A549 (cell line): ENCODE measurements around the gene LMO1. TPM values are rescaled to one million over a fixed set of nuclear protein-coding genes. Genes with fewer than 3 reads are reported as not detected.

Experiments used
- ATAC-seq, 2 experiments: fragments of 200-7000 bp in 1 of 2; fragments of >200 bp in 1 of 2; cut with Nextera tagmentation in 1 of 2; cut with Tn5 transposase in 1 of 2; 3 replicates each; pipeline versions ENCODE4 v1.8.0 to v1.9.1; 2018 to 2020; ENCODE audit warnings: mild to moderate bottlenecking in 1 of 2, moderate library complexity in 1 of 2
- CTCF ChIA-PET: fragments of 300-600 bp; sonication (Branson Sonifier 250); formaldehyde crosslinking; extraction: SDS; loops from one replicate; lab custom pipeline; 2021; ENCODE audit warnings: antibody characterized with exemption, inconsistent platforms; lab: Yijun Ruan, JAX
- POLR2A ChIA-PET: fragments of 350-600 bp; formaldehyde crosslinking; extraction: SDS; loops from one replicate; lab custom pipeline; 2021; ENCODE audit warnings: antibody characterized with exemption, inconsistent platforms; lab: Yijun Ruan, JAX
- DNase-seq, 2 experiments: peaks; one replicate each; pipeline versions ENCODE4 v3.0.0 to v3.0.0-alpha.2; 2011 to 2016; ENCODE audit warnings: low read depth in 1 of 2, low spot score in 1 of 2
- FAIRE-seq: peaks from 2 replicates; lab custom pipeline; 2011; peaks lifted over from hg19 to GRCh38; lab: Jason Lieb, UNC
- H3K27ac ChIP-seq, 2 experiments: fragments of >200 bp; sonication (Bioruptor Twin); formaldehyde crosslinking; 3 replicates each; pipeline ENCODE4 v1.5.1; 2016 to 2017
- H3K4me1 ChIP-seq: fragments of >200 bp; sonication (Bioruptor Twin); formaldehyde crosslinking; 3 replicates; pipeline ENCODE4 v1.6.1; 2016
- H3K4me2 ChIP-seq: fragments of >200 bp; sonication (Bioruptor Twin); formaldehyde crosslinking; 3 replicates; pipeline ENCODE4 v1.6.1; 2016
- H3K4me3 ChIP-seq: fragments of >200 bp; sonication (Bioruptor Twin); formaldehyde crosslinking; 3 replicates; pipeline ENCODE4 v1.5.1; 2016
- H3K9me3 ChIP-seq: fragments of >200 bp; sonication (Bioruptor Twin); formaldehyde crosslinking; 3 replicates; pipeline ENCODE4 v1.6.1; 2016
- BHLHE40 ChIP-seq: IDR thresholded peaks from 2 replicates; pipeline ENCODE4 v1.6.1; 2012; ENCODE audit warnings: low read depth, low read length, inconsistent platforms
- CEBPB ChIP-seq, 2 experiments: fragments of >200 bp in 1 of 2; sonication (Bioruptor Twin) in 1 of 2; formaldehyde crosslinking in 1 of 2; IDR thresholded peaks; 2 replicates each; pipeline ENCODE4 v1.6.1; 2012 to 2016
- CHD4 ChIP-seq: fragments of 200-600 bp; sonication (generic); IDR thresholded peaks from 2 replicates; pipeline ENCODE4 v1.6.1; 2016; ENCODE audit warnings: antibody characterized with exemption, mild to moderate bottlenecking, borderline replicate concordance
- EHMT2 ChIP-seq: fragments of 200-600 bp; sonication (generic); IDR thresholded peaks from 2 replicates; pipeline ENCODE4 v1.6.1; 2016; ENCODE audit warnings: antibody characterized with exemption, low read depth, mild to moderate bottlenecking, moderate library complexity
- EP300 ChIP-seq, 2 experiments: fragments of >200 bp; sonication (Bioruptor Twin); formaldehyde crosslinking; IDR thresholded peaks; 2 replicates in 1 of 2; 3 replicates in 1 of 2; pipeline ENCODE4 v1.6.1; 2016 to 2017
- HEYL ChIP-seq: fragments of 250-450 bp; sonication (Bioruptor Pico); IDR thresholded peaks from 2 replicates; pipeline ENCODE4 v1.8.0; 2021; ENCODE audit warnings: mild to moderate bottlenecking, moderate library complexity
- HOXB5 ChIP-seq: fragments of 250-450 bp; sonication (Bioruptor Pico); IDR thresholded peaks from 2 replicates; pipeline ENCODE4 v1.5.0; 2020; ENCODE audit warnings: mild to moderate bottlenecking, moderate library complexity
- JUNB ChIP-seq: fragments of >200 bp; sonication (Bioruptor Twin); formaldehyde crosslinking; IDR thresholded peaks from 2 replicates; pipeline ENCODE4 v1.6.1; 2016
- NFE2L2 ChIP-seq: fragments of 150-350 bp; conservative IDR thresholded peaks from 2 replicates; pipeline ENCODE4 v1.6.1; 2014; ENCODE audit warnings: low read length
- POLR2A ChIP-seq: IDR thresholded peaks from 2 replicates; pipeline ENCODE4 v1.6.1; 2012; ENCODE audit warnings: mild to moderate bottlenecking, low read length
- POLR2AphosphoS2 ChIP-seq: conservative IDR thresholded peaks from 2 replicates; pipeline ENCODE4 v1.6.1; 2012; ENCODE audit warnings: low read length, improper control_type of control experiment, inconsistent platforms
- RAD21 ChIP-seq, 2 experiments: fragments of >200 bp in 1 of 2; sonication (Bioruptor Twin) in 1 of 2; formaldehyde crosslinking in 1 of 2; IDR thresholded peaks in 1 of 2; conservative IDR thresholded peaks in 1 of 2; 2 replicates in 1 of 2; 3 replicates in 1 of 2; pipeline ENCODE4 v1.6.1; 2012 to 2018; ENCODE audit warnings: inconsistent platforms in 1 of 2
- TP53 ChIP-seq: fragments of 250-450 bp; sonication (Bioruptor Pico); IDR thresholded peaks from 2 replicates; pipeline ENCODE4 v1.5.0; 2021; ENCODE audit warnings: mild to moderate bottlenecking, moderate library complexity
- WGBS: methylation state at CpG from one replicate; pipeline ENCODE4 v1.1.6; 2017; ENCODE audit errors: missing lambda C conversion rate; 5-methylcytosine and 5-hydroxymethylcytosine counted together
- polyA plus RNA-seq, 4 experiments: library from polyadenylated mRNA; depleted of rRNA in 3 of 4; stranded (reverse); fragments of >200 nt; fragmentation: RNase III in 1 of 4; extraction: RNeasy Plus Mini Kit Qiagen cat#74134 plus additional on column Dnase treatment in 1 of 4; gene quantifications; 2 replicates in 3 of 4; 3 replicates in 1 of 4; pipeline ENCODE4 v1.2.3, GENCODE V29; 2011 to 2017
- TF ChIP-seq, protein P1 (sequence below): fragments of 450-650 bp; IDR thresholded peaks from 2 replicates; pipeline ENCODE4 v1.6.1; 2014; ENCODE audit warnings: antibody characterized with exemption
- TF ChIP-seq, protein P2 (sequence below): fragments of 150-350 bp; IDR thresholded peaks from 2 replicates; pipeline ENCODE4 v1.6.1; 2014; ENCODE audit warnings: low read depth, mild to moderate bottlenecking, low read length
- TF ChIP-seq, protein P3 (sequence below): fragments of 200-600 bp; sonication (generic); IDR thresholded peaks from 2 replicates; pipeline ENCODE4 v1.6.1; 2016; ENCODE audit warnings: antibody characterized with exemption, mild to moderate bottlenecking, moderate library complexity
- TF ChIP-seq, protein P4 (sequence below): fragments of >200 bp; sonication (Bioruptor Twin); formaldehyde crosslinking; IDR thresholded peaks from 2 replicates; pipeline ENCODE4 v1.6.1; 2016
- TF ChIP-seq, protein P5 (sequence below): fragments of 250-450 bp; sonication (Bioruptor Pico); IDR thresholded peaks from 2 replicates; pipeline ENCODE4 v1.5.0; 2021; ENCODE audit warnings: mild to moderate bottlenecking, moderate library complexity, borderline replicate concordance

LMO1 gene
- polyA plus RNA-seq, 2 of the 4 experiments (the other 2 are of a cell fraction), result 0.18 to 2.7 TPM

DNA sequence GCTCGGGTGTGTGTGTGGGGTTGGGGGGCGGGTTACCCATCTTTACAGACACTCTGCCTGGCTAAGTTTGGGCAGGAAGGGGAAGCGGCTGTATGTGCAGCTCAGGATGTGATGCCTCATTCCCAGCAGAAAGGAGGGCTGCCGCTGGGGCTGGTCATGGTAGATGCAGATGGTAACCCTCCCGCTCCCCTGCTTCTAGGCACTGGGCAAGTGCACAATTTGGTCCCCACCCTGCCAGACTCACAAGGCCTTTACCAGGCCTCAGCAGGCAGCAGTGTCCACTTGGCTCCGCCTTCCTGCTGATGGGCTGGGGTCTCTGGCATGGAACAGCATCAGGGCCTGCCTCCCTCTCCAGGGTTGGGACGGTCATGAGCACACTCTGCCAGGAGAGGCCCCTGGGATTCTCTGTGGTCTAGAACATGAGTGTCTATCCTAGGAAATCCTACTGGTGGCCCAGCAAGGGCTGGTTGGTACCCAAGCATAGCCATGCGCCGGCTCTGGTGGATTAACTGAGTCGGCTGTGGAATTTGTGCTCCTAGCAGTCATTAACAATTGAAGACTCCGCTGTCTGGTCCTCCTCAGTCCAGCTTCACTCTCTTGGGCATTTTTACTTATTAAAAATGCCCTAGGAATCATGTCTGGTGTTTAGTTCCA is 4.2 kb downstream of the LMO1 start:
- no peak for FAIRE-seq
- Histone ChIP-seq H3K4me3 (no peak overlapping the region), H3K9me3 (no peaks in the 10 kb centered on the region), H3K27ac (no peak overlapping the region), H3K4me1 (peaks cover 4% of the 10 kb centered on the region; the same call in 1 of the 3 replicates), H3K4me2 (no peak overlapping the region)
- ChIA-PET CTCF (interaction anchor here (1.2 to 16.5 kb wide), 2 partner anchors 35 to 65 kb away, joined by 3 to 424 read pairs; no protein-coding TSS in a partner anchor), POLR2A (no interaction called here)
- no peak for ATAC-seq
- TF ChIP-seq BHLHE40 (no peak), TP53 (CRISPR knock-in tag) (no peak), EP300 (IDR thresholded peaks at IDR 0.05) (no peak), EHMT2 (no peak), RAD21 (conservative IDR thresholded peaks at IDR 0.05 in 1 of 2, IDR thresholded peaks at IDR 0.05 in 1 of 2) (no peak), NFE2L2 (no peak)
- TF ChIP-seq, protein P1, sequence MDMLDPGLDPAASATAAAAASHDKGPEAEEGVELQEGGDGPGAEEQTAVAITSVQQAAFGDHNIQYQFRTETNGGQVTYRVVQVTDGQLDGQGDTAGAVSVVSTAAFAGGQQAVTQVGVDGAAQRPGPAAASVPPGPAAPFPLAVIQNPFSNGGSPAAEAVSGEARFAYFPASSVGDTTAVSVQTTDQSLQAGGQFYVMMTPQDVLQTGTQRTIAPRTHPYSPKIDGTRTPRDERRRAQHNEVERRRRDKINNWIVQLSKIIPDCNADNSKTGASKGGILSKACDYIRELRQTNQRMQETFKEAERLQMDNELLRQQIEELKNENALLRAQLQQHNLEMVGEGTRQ, result no peak
- TF ChIP-seq, protein P2, sequence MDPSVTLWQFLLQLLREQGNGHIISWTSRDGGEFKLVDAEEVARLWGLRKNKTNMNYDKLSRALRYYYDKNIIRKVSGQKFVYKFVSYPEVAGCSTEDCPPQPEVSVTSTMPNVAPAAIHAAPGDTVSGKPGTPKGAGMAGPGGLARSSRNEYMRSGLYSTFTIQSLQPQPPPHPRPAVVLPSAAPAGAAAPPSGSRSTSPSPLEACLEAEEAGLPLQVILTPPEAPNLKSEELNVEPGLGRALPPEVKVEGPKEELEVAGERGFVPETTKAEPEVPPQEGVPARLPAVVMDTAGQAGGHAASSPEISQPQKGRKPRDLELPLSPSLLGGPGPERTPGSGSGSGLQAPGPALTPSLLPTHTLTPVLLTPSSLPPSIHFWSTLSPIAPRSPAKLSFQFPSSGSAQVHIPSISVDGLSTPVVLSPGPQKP, result no peak
- TF ChIP-seq, protein P3, sequence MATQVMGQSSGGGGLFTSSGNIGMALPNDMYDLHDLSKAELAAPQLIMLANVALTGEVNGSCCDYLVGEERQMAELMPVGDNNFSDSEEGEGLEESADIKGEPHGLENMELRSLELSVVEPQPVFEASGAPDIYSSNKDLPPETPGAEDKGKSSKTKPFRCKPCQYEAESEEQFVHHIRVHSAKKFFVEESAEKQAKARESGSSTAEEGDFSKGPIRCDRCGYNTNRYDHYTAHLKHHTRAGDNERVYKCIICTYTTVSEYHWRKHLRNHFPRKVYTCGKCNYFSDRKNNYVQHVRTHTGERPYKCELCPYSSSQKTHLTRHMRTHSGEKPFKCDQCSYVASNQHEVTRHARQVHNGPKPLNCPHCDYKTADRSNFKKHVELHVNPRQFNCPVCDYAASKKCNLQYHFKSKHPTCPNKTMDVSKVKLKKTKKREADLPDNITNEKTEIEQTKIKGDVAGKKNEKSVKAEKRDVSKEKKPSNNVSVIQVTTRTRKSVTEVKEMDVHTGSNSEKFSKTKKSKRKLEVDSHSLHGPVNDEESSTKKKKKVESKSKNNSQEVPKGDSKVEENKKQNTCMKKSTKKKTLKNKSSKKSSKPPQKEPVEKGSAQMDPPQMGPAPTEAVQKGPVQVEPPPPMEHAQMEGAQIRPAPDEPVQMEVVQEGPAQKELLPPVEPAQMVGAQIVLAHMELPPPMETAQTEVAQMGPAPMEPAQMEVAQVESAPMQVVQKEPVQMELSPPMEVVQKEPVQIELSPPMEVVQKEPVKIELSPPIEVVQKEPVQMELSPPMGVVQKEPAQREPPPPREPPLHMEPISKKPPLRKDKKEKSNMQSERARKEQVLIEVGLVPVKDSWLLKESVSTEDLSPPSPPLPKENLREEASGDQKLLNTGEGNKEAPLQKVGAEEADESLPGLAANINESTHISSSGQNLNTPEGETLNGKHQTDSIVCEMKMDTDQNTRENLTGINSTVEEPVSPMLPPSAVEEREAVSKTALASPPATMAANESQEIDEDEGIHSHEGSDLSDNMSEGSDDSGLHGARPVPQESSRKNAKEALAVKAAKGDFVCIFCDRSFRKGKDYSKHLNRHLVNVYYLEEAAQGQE, result no peak
- no peak for DNase-seq
- 64% methylated on average over 10 of the region's 11 CpGs for WGBS

DNA sequence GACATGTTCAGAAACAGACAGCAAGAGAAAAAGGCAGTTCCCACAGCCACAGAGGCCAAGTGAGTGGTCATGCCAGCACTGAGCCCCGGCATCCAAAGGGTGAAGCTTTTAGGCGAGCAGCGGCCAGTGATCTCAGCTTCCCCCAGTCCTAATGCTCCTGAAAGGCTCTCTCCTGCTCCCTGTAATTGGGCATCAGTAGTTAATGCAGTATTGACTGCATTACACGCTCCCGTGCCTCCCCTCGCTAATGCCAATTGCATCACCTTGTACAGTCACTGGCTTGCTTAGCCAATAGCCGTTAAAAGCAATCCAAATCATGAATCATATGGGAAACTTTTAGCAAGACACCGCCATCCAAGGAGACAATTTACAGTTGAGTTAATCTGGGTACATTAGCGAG is 4.9 kb downstream of the LMO1 start:
- ATAC-seq (no peak), FAIRE-seq (no peak), DNase-seq (no peak)
- Histone ChIP-seq H3K4me3 (no peak overlapping the region), H3K4me1 (peaks cover 4% of the 10 kb centered on the region; the same call in 1 of the 3 replicates), H3K4me2 (no peak overlapping the region), H3K9me3 (no peaks in the 10 kb centered on the region), H3K27ac (no peak overlapping the region)
- CTCF ChIA-PET, result interaction anchor here (0.6 to 17.7 kb wide), 4 partner anchors 8 to 34 kb away, joined by 3 to 424 read pairs (median 94); partner anchors contain the start of gene LMO1
- WGBS, result 64% methylated on average over 9 of the region's 9 CpGs
- TF ChIP-seq, protein P4, sequence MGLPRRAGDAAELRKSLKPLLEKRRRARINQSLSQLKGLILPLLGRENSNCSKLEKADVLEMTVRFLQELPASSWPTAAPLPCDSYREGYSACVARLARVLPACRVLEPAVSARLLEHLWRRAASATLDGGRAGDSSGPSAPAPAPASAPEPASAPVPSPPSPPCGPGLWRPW, result no peak
- no peak for TF ChIP-seq POLR2AphosphoS2
- no peak for TF ChIP-seq HOXB5 (CRISPR knock-in tag)
- TF ChIP-seq CHD4, result no peak
- TF ChIP-seq POLR2A, result no peak
- no peak for TF ChIP-seq JUNB
- 0 out of 4 replicates have a peak, but pooled peaks of 1 of the 2 experiments have one; percentile 8 for TF ChIP-seq CEBPB (IDR thresholded peaks at IDR 0.05)
- TF ChIP-seq HEYL (CRISPR knock-in tag), result no peak
- TF ChIP-seq, protein P5, sequence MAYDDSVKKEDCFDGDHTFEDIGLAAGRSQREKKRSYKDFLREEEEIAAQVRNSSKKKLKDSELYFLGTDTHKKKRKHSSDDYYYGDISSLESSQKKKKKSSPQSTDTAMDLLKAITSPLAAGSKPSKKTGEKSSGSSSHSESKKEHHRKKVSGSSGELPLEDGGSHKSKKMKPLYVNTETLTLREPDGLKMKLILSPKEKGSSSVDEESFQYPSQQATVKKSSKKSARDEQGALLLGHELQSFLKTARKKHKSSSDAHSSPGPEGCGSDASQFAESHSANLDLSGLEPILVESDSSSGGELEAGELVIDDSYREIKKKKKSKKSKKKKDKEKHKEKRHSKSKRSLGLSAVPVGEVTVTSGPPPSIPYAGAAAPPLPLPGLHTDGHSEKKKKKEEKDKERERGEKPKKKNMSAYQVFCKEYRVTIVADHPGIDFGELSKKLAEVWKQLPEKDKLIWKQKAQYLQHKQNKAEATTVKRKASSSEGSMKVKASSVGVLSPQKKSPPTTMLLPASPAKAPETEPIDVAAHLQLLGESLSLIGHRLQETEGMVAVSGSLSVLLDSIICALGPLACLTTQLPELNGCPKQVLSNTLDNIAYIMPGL, result no peak
- POLR2A ChIA-PET, result no interaction called here
